ENCODE measurements around the gene SLC6A19. TPM values are rescaled to one million over a fixed set of nuclear protein-coding genes. Genes with fewer than 3 reads are reported as not detected.

The SLC6A19 gene
- total RNA-seq, 4 donors from 2014 or later, result 2.5 to 106 (median 69.5) TPM; not detected in 1

GRCh38 chr5:1175015-1175414 is 26.4 kb upstream of the SLC6A19 start:
- Histone ChIP-seq H3K4me3 (no peak overlapping the region), H3K9me3 (no peaks in the 10 kb centered on the region), H3K4me1 (no peaks in the 10 kb centered on the region), H3K27me3 (peaks cover 4% of the 10 kb centered on the region), H3K27ac (no peak overlapping the region), H3K36me3 (no peaks in the 10 kb centered on the region)
- no peak for DNase-seq
- TF ChIP-seq EP300 (IDR thresholded peaks at IDR 0.05; ENCODE audit: low read depth) (no peak), POLR2A (IDR thresholded peaks at IDR 0.05) (no peak), CTCF (IDR thresholded peaks at IDR 0.05) (no peak), POLR2AphosphoS5 (IDR thresholded peaks at IDR 0.05) (no peak)
- intact Hi-C loops (cut with DNase I; ENCODE audit: low total_unique reads) (no loop called here), in situ Hi-C loops (cut with MboI; ENCODE audit: low pct_ligation_motif_present in 1 of 4, low pct_unique_long_range_greater_than_20kb in 1 of 4, low sequenced_read_pairs in 3 of 4) (loop anchor here in 3 of 4 donors (10.0 to 25.0 kb wide), 2 partner anchors 462 to 470 kb away; no protein-coding TSS in a partner anchor)
- 80 to 87% methylated on average over 1 to 8 of the region's 8 CpGs for WGBS, 2 donors (ENCODE audit: low coverage in 1 of 2)

- TF ChIP-seq CTCF (IDR thresholded peaks at IDR 0.05) (no peak), POLR2AphosphoS5 (IDR thresholded peaks at IDR 0.05) (no peak), EP300 (IDR thresholded peaks at IDR 0.05; ENCODE audit: low read depth) (no peak), POLR2A (IDR thresholded peaks at IDR 0.05) (no peak)
- intact Hi-C loops (cut with DNase I; ENCODE audit: low total_unique reads), result no loop called here
Observed at GRCh38 chr5:1175801-1176472, 25.5 kb upstream of the SLC6A19 start.

GRCh38 chr5:1176473-1177391 is 24.7 kb upstream of the SLC6A19 start:
- in situ Hi-C loops (cut with MboI; ENCODE audit: low pct_ligation_motif_present in 1 of 4, low pct_unique_long_range_greater_than_20kb in 1 of 4, low sequenced_read_pairs in 3 of 4) (loop anchor here in 3 of 4 donors (10.0 to 25.0 kb wide), 2 partner anchors 461 to 468 kb away; no protein-coding TSS in a partner anchor), intact Hi-C loops (cut with DNase I; ENCODE audit: low total_unique reads) (no loop called here)
- Histone ChIP-seq H3K9me3 (no peaks in the 10 kb centered on the region), H3K4me3 (no peak overlapping the region), H3K27ac (no peak overlapping the region), H3K27me3 (peaks cover 4% of the 10 kb centered on the region), H3K4me1 (peaks cover 0 to 10% (median 4%) of the 10 kb centered on the region in 4 donors), H3K36me3 (no peaks in the 10 kb centered on the region)
- DNase-seq, result no peak
- TF ChIP-seq CTCF (IDR thresholded peaks at IDR 0.05) (no peak), EP300 (IDR thresholded peaks at IDR 0.05; ENCODE audit: low read depth) (no peak), POLR2A (IDR thresholded peaks at IDR 0.05) (no peak), POLR2AphosphoS5 (IDR thresholded peaks at IDR 0.05) (no peak)
- 73 to 94% methylated on average over 4 to 42 of the region's 42 CpGs for WGBS, 2 donors (ENCODE audit: low coverage in 1 of 2)

More at GRCh38 chr5:1175801-1176472, 25.5 kb upstream of the SLC6A19 start:
- Histone ChIP-seq H3K36me3 (no peaks in the 10 kb centered on the region), H3K4me1 (peaks cover 0 to 2% (median 0%) of the 10 kb centered on the region in 4 donors), H3K27me3 (peaks cover 4% of the 10 kb centered on the region), H3K4me3 (no peak overlapping the region), H3K27ac (no peak overlapping the region), H3K9me3 (no peaks in the 10 kb centered on the region)
- DNase-seq, result no peak
- in situ Hi-C loops (cut with MboI; ENCODE audit: low pct_ligation_motif_present in 1 of 4, low pct_unique_long_range_greater_than_20kb in 1 of 4, low sequenced_read_pairs in 3 of 4), result loop anchor here in 3 of 4 donors (10.0 to 25.0 kb wide), 2 partner anchors 461 to 469 kb away; no protein-coding TSS in a partner anchor
- WGBS, 2 donors (ENCODE audit: low coverage in 1 of 2), result 93% methylated on average over 26 of the region's 26 CpGs; no CpG with 5 or more reads in 1 of the 2 donors
